ENCODE data around the gene NR2F2.

The NR2F2 gene

GRCh38 chr15:96304839-96305238, 25.7 kb upstream of the NR2F2 start:
- no peak overlapping the region for H3K4me3 ChIP-seq (ENCODE audit: low read depth, low read length)
- in situ Hi-C loops (cut with HindIII; ENCODE audit: low sequenced_read_pairs) = no loop called here
- no peak for DNase-seq (ENCODE audit: low read depth)
- no peak for TF ChIP-seq CTCF (IDR thresholded peaks at IDR 0.05; ENCODE audit: low read depth, low read length, missing control alignments)

- DNase-seq (ENCODE audit: low read depth) = no peak
- H3K4me3 ChIP-seq (ENCODE audit: low read depth, low read length) = no peak overlapping the region
- in situ Hi-C loops (cut with HindIII; ENCODE audit: low sequenced_read_pairs) = no loop called here
- no peak for TF ChIP-seq CTCF (IDR thresholded peaks at IDR 0.05; ENCODE audit: low read depth, low read length, missing control alignments)
These were observed 24.2 kb upstream of the NR2F2 start for GRCh38 chr15:96306321-96306720.

- H3K4me3 ChIP-seq (ENCODE audit: low read depth, low read length) = no peak overlapping the region
- in situ Hi-C loops (cut with HindIII; ENCODE audit: low sequenced_read_pairs) = no loop called here
- DNase-seq (ENCODE audit: low read depth) = no peak
- no peak for TF ChIP-seq CTCF (IDR thresholded peaks at IDR 0.05; ENCODE audit: low read depth, low read length, missing control alignments)
These were observed 22.6 kb upstream of the NR2F2 start for GRCh38 chr15:96307856-96308394.

- no peak for TF ChIP-seq CTCF (IDR thresholded peaks at IDR 0.05; ENCODE audit: low read depth, low read length, missing control alignments)
- DNase-seq (ENCODE audit: low read depth) = no peak
- no peak overlapping the region for H3K4me3 ChIP-seq (ENCODE audit: low read depth, low read length)
- in situ Hi-C loops (cut with HindIII; ENCODE audit: low sequenced_read_pairs) = no loop called here
These were observed 21.3 kb upstream of the NR2F2 start for GRCh38 chr15:96309143-96309660.

- no peak for DNase-seq (ENCODE audit: low read depth)
- no peak for TF ChIP-seq CTCF (IDR thresholded peaks at IDR 0.05; ENCODE audit: low read depth, low read length, missing control alignments)
- in situ Hi-C loops (cut with HindIII; ENCODE audit: low sequenced_read_pairs) = no loop called here
- no peak overlapping the region for H3K4me3 ChIP-seq (ENCODE audit: low read depth, low read length)
These were observed 19.1 kb upstream of the NR2F2 start for GRCh38 chr15:96311256-96311955.

- no peak for TF ChIP-seq CTCF (IDR thresholded peaks at IDR 0.05; ENCODE audit: low read depth, low read length, missing control alignments)
- H3K4me3 ChIP-seq (ENCODE audit: low read depth, low read length) = no peak overlapping the region
- in situ Hi-C loops (cut with HindIII; ENCODE audit: low sequenced_read_pairs) = no loop called here
- DNase-seq (ENCODE audit: low read depth) = no peak
These were observed 18.6 kb upstream of the NR2F2 start for GRCh38 chr15:96311956-96312294.

Data from astrocyte of the cerebellum (primary cell).